Liver (tissue), 9 donors: ENCODE data around the gene CDKN2C. TPM values are rescaled to one million over a fixed set of nuclear protein-coding genes. Genes with fewer than 3 reads are reported as not detected.

Source experiments
- DNase-seq: peaks from one replicate; pipeline ENCODE4 v3.0.0-alpha.2; 2017; ENCODE audit warnings: low spot score
- H3K27ac ChIP-seq, 2 donors: one replicate each; pipeline ENCODE4 v1.7.0; 2013; ENCODE audit warnings: inconsistent platforms in 2 of 2, low read length in 2 of 2, control low read depth in 1 of 2, low read depth in 1 of 2, mild to moderate bottlenecking in 1 of 2
- H3K27me3 ChIP-seq, 4 donors: one replicate each; pipeline versions ENCODE4 v1.6.1 to v1.7.0; 2013; ENCODE audit warnings: low read length in 3 of 4, inconsistent platforms in 1 of 4, mild to moderate bottlenecking in 1 of 4, moderate library complexity in 1 of 4; ENCODE audit not compliant: control insufficient read depth in 4 of 4, insufficient read depth in 4 of 4
- H3K36me3 ChIP-seq, 4 donors: one replicate each; pipeline versions ENCODE4 v1.6.1 to v1.7.0; 2013; ENCODE audit warnings: low read length in 3 of 4, mild to moderate bottlenecking in 3 of 4, low read depth in 1 of 4, moderate library complexity in 1 of 4; ENCODE audit not compliant: control insufficient read depth in 4 of 4, insufficient read depth in 3 of 4
- H3K4me1 ChIP-seq, 4 donors: one replicate each; pipeline versions ENCODE4 v1.6.1 to v1.7.0; 2013; ENCODE audit warnings: low read length in 3 of 4, mild to moderate bottlenecking in 3 of 4, moderate library complexity in 1 of 4; ENCODE audit not compliant: control insufficient read depth in 4 of 4, insufficient read depth in 4 of 4
- H3K4me3 ChIP-seq, 3 donors: one replicate each; pipeline versions ENCODE4 v1.6.1 to v1.7.0; 2013; ENCODE audit warnings: low read length in 3 of 3, control low read depth in 1 of 3, low read depth in 1 of 3, mild to moderate bottlenecking in 1 of 3
- H3K9ac ChIP-seq, 2 donors: one replicate each; pipeline ENCODE4 v1.7.0; 2013; ENCODE audit warnings: low read length in 2 of 2, mild to moderate bottlenecking in 2 of 2, moderate library complexity in 2 of 2, control low read depth in 1 of 2, low read depth in 1 of 2
- H3K9me3 ChIP-seq, 4 donors: one replicate each; pipeline versions ENCODE4 v1.6.1 to v1.7.0; 2013; ENCODE audit warnings: low read length in 3 of 4; ENCODE audit not compliant: control insufficient read depth in 4 of 4
- CTCF ChIP-seq: fragments of 150-350 bp; IDR thresholded peaks from 2 replicates; pipeline ENCODE4 v1.5.1; 2017; ENCODE audit warnings: improper control_type of control experiment, low read depth, low read length; ENCODE audit not compliant: missing input control
- EGR1 ChIP-seq, 2 donors: IDR thresholded peaks; 2 replicates each; pipeline ENCODE4 v1.6.1; 2016 to 2018; ENCODE audit warnings: antibody characterized with exemption in 2 of 2, low read depth in 2 of 2
- FOXA1 ChIP-seq: IDR thresholded peaks from 2 replicates; pipeline ENCODE4 v1.6.1; 2016; ENCODE audit warnings: antibody characterized with exemption
- FOXA2 ChIP-seq: IDR thresholded peaks from 2 replicates; pipeline ENCODE4 v1.6.1; 2016; ENCODE audit warnings: antibody characterized with exemption
- GABPA ChIP-seq, 2 donors: IDR thresholded peaks in 1 of 2; conservative IDR thresholded peaks in 1 of 2; 2 replicates each; pipeline ENCODE4 v1.6.1; 2016; ENCODE audit warnings: antibody characterized with exemption in 2 of 2, mild to moderate bottlenecking in 1 of 2, moderate library complexity in 1 of 2
- HNF4A ChIP-seq, 2 donors: conservative IDR thresholded peaks; 2 replicates each; pipeline ENCODE4 v1.6.1; 2016; ENCODE audit warnings: antibody characterized with exemption in 2 of 2, mild to moderate bottlenecking in 2 of 2
- HNF4G ChIP-seq: IDR thresholded peaks from 2 replicates; pipeline ENCODE4 v1.6.1; 2016; ENCODE audit warnings: antibody characterized with exemption
- JUND ChIP-seq, 2 donors: IDR thresholded peaks; 2 replicates each; pipeline ENCODE4 v1.6.1; 2016; ENCODE audit warnings: antibody characterized with exemption in 2 of 2
- MAX ChIP-seq: IDR thresholded peaks from 2 replicates; pipeline ENCODE4 v1.6.1; 2016; ENCODE audit warnings: antibody characterized with exemption
- NR2F2 ChIP-seq: IDR thresholded peaks from 2 replicates; pipeline ENCODE4 v1.6.1; 2016; ENCODE audit warnings: antibody characterized with exemption
- RAD21 ChIP-seq, 2 donors: IDR thresholded peaks; 2 replicates each; pipeline ENCODE4 v1.6.1; 2016; ENCODE audit warnings: antibody characterized with exemption in 2 of 2, mild to moderate bottlenecking in 2 of 2
- REST ChIP-seq: IDR thresholded peaks from 2 replicates; pipeline ENCODE4 v1.6.1; 2016; ENCODE audit warnings: antibody characterized with exemption, mild to moderate bottlenecking
- RXRA ChIP-seq, 2 donors: IDR thresholded peaks; 2 replicates each; pipeline ENCODE4 v1.6.1; 2017 to 2018; ENCODE audit warnings: antibody characterized with exemption in 2 of 2, mild to moderate bottlenecking in 1 of 2
- SP1 ChIP-seq: IDR thresholded peaks from 2 replicates; pipeline ENCODE4 v1.6.1; 2018; ENCODE audit warnings: antibody characterized with exemption, mild to moderate bottlenecking
- TAF1 ChIP-seq: conservative IDR thresholded peaks from 2 replicates; pipeline ENCODE4 v1.6.1; 2016; ENCODE audit warnings: antibody characterized with exemption, mild to moderate bottlenecking
- YY1 ChIP-seq: IDR thresholded peaks from 2 replicates; pipeline ENCODE4 v1.6.1; 2016; ENCODE audit warnings: antibody characterized with exemption, mild to moderate bottlenecking
- ZBTB33 ChIP-seq: IDR thresholded peaks from 2 replicates; pipeline ENCODE4 v1.6.1; 2016; ENCODE audit warnings: antibody characterized with exemption
- WGBS: extraction: QIAGEN DNeasy Blood & Tissue Kit; methylation state at CpG from one replicate; pipeline ENCODE4 v1.1.7; 2013; 5-methylcytosine and 5-hydroxymethylcytosine counted together
- polyA plus RNA-seq, 2 donors: library from polyadenylated mRNA; stranded (reverse) in 1 of 2; unstranded in 1 of 2; fragments of 200-250 nt in 1 of 2; fragments of >200 nt in 1 of 2; fragmentation: Nextera tagmentation in 1 of 2; extraction: Ambion mirVana in 1 of 2; gene quantifications; one replicate each; pipeline versions ENCODE4 v1.2.1 to v1.2.3, GENCODE V29; 2013 to 2015
- total RNA-seq, 2 donors: library from RNA; depleted of rRNA; stranded (reverse); fragments of >200 nt; gene quantifications; one replicate each; pipeline ENCODE4 v1.2.3, GENCODE V29; 2014
- TF ChIP-seq, protein P1 (sequence below): IDR thresholded peaks from 2 replicates; pipeline ENCODE4 v1.6.1; 2016; ENCODE audit warnings: antibody characterized with exemption
- donor health status: healthy.
- donor health status: healthy.
- donor health status: healthy.
- donor health status: healthy.
- donor health status: healthy.

Gene CDKN2C
- total and polyA plus RNA-seq, 4 donors: 1.9 to 27.4 (median 4.2) TPM

DNA sequence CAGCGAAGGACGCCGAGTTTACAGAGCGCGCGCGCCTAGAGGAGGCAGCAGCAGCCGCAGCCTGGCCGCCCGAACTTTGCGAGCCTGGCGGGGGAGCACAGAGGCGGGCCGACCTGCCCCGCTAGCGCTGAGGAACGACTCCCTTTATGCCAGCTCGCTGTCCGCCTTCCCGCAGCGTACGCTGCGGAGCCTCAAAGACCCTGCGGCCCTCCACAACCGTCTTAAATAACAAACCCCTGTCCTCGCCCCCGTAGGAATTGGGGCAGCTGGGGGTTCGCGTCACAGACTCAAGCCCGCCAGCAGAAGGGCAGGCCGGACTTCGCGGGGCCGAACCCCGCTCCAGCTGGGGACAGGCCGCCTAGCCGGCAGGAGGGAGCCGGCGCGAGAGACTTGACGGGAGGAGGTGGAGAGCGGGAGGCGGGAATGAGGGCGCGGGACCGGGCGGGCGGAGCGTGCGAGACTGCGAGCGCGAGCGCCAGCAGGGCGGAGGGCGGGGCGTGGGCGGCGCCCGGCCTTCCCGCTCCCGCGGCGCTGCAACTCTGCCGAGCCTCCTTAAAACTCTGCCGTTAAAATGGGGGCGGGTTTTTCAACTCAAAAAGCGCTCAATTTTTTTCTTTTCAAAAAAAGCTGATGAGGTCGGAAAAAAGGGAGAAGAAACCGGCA is 1.8 kb upstream of the CDKN2C start:
- Histone ChIP-seq H3K9ac (peak overlapping the region; percentile 62 to 92), H3K27ac (peak overlapping the region; percentile 93 to 95), H3K4me1 (peaks cover 2 to 18% (median 13%) of the 10 kb centered on the region in 4 donors), H3K36me3 (no peaks in the 10 kb centered on the region), H3K9me3 (no peaks in the 10 kb centered on the region), H3K27me3 (no peaks in the 10 kb centered on the region), H3K4me3 (peak overlapping the region; percentile 74 to 94 (median 84))
- TF ChIP-seq CTCF (peak; percentile 23), EGR1 (IDR thresholded peaks at IDR 0.05; ENCODE audit: low read depth in 2 of 2) (peak in 1 of 2 donors; percentile 30), SP1 (peak; percentile 42), REST (peak; percentile 90), MAX (no peak), ZBTB33 (no peak), GABPA (IDR thresholded peaks at IDR 0.05 in 1 of 2, conservative IDR thresholded peaks at IDR 0.05 in 1 of 2) (no peak), HNF4G (no peak), FOXA1 (no peak), HNF4A (conservative IDR thresholded peaks at IDR 0.05) (no peak), TAF1 (peak; percentile 66), YY1 (peak; percentile 58), FOXA2 (no peak), JUND (IDR thresholded peaks at IDR 0.05) (no peak), NR2F2 (no peak), RXRA (IDR thresholded peaks at IDR 0.05) (no peak), RAD21 (IDR thresholded peaks at IDR 0.05) (peak in 1 of 2 donors; percentile 62)
- TF ChIP-seq, protein P1, sequence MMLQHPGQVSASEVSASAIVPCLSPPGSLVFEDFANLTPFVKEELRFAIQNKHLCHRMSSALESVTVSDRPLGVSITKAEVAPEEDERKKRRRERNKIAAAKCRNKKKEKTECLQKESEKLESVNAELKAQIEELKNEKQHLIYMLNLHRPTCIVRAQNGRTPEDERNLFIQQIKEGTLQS: no peak
- WGBS: under 1% methylated on average over 70 of the region's 70 CpGs
- peak; percentile 88 for DNase-seq
